HAP-1 (cell line): ENCODE results near the gene TAF15.

Experiments used
- DNase-seq, 2 experiments: peaks; one replicate each; pipeline ENCODE4 v3.0.0-alpha.2; 2016 to 2020; ENCODE audit warnings: low spot score in 2 of 2
- H3K27me3 ChIP-seq: fragments of 250-450 bp; sonication (Bioruptor Pico); 2 replicates; pipeline ENCODE4 v1.5.1; 2020; ENCODE audit warnings: low read depth, mild to moderate bottlenecking, moderate library complexity
- H3K36me3 ChIP-seq: fragments of 250-450 bp; sonication (Bioruptor Pico); replicated peaks from 2 replicates; pipeline ENCODE4 v1.5.1; 2020; ENCODE audit warnings: mild to moderate bottlenecking
- H3K4me1 ChIP-seq: fragments of 250-450 bp; sonication (Bioruptor Pico); 2 replicates; pipeline ENCODE4 v1.5.1; 2020; ENCODE audit warnings: mild to moderate bottlenecking
- H3K4me3 ChIP-seq: fragments of 250-450 bp; sonication (Bioruptor Pico); 2 replicates; pipeline ENCODE4 v1.5.1; 2020; ENCODE audit warnings: mild to moderate bottlenecking, moderate library complexity
- H3K9me3 ChIP-seq: fragments of 250-450 bp; sonication (Bioruptor Pico); 2 replicates; pipeline ENCODE4 v1.5.1; 2020; ENCODE audit warnings: mild to moderate bottlenecking, moderate library complexity
- in situ Hi-C: fragments of 300-500 bp; cut with MboI; formaldehyde crosslinking; loops from 3 replicates; pipeline ENCODE4 v1.14.3; 2020; ENCODE audit warnings: low sequenced_read_pairs, inconsistent platforms, mixed read lengths

Gene TAF15

GRCh38 chr17:35795871-35796265 lies 13.4 kb upstream of the TAF15 start:
- Histone ChIP-seq H3K36me3 (no peaks in the 10 kb centered on the region), H3K4me3 (peak overlapping the region; percentile 26), H3K27me3 (peaks cover 32% of the 10 kb centered on the region)

DNA sequence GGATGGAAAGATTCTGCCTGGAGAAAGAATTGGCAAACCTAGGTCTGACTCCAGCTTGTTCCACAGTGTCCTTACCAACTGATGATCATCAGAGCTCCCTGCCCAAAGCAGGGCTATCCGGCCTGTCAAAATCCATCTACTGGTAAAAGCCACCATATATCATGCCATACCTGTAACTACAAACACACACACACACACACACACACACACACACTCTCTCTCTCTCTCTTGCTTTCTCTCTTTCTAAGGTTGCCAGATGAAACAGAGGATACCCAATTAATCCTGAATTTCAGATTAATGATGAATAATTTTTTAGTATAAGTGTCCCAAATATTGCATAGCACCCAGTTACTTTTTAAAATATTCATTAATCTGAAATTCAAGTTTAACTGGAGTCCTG lies 12.3 kb upstream of the TAF15 start:
- Histone ChIP-seq H3K4me3 (no peak overlapping the region), H3K36me3 (no peaks in the 10 kb centered on the region), H3K9me3 (no peaks in the 10 kb centered on the region), H3K27me3 (peaks cover 32% of the 10 kb centered on the region), H3K4me1 (no peaks in the 10 kb centered on the region)
- DNase-seq = no peak
- in situ Hi-C loops = no loop called here

More at GRCh38 chr17:35795871-35796265, 13.4 kb upstream of the TAF15 start:
- in situ Hi-C loops = no loop called here
- DNase-seq = no peak
- H3K4me1 ChIP-seq = no peaks in the 10 kb centered on the region
- H3K9me3 ChIP-seq = no peaks in the 10 kb centered on the region

GRCh38 chr17:35797370-35797769 lies 11.9 kb upstream of the TAF15 start:
- no peaks in the 10 kb centered on the region for H3K36me3 ChIP-seq
- in situ Hi-C loops = no loop called here

DNA sequence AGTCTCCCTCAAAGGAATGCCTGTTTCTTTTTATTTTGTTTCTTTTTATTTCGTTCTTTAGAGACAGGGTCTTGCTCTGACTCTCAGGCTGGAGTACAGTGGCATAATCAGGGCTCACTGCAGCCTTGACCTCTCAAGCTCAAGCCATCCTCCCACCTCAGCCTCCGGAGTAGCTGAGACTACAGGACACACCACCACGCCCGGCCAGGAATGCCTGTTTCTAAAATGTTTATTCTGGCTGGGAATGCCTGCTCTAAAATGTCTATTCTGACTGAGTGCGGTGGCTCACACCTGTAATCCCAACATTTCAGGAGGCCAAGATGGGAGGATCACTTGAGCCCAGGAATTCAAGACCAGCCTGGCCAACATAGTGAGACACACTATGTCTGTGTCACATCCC lies 11.4 kb upstream of the TAF15 start:
- in situ Hi-C loops = no loop called here
- Histone ChIP-seq H3K27me3 (peaks cover 23% of the 10 kb centered on the region), H3K4me1 (no peaks in the 10 kb centered on the region), H3K36me3 (no peaks in the 10 kb centered on the region), H3K4me3 (no peak overlapping the region), H3K9me3 (no peaks in the 10 kb centered on the region)
- DNase-seq = no peak

More at GRCh38 chr17:35797370-35797769, 11.9 kb upstream of the TAF15 start:
- Histone ChIP-seq H3K4me3 (no peak overlapping the region), H3K4me1 (no peaks in the 10 kb centered on the region), H3K27me3 (peaks cover 29% of the 10 kb centered on the region), H3K9me3 (no peaks in the 10 kb centered on the region)
- no peak for DNase-seq

- no peak for DNase-seq
- Histone ChIP-seq H3K36me3 (no peaks in the 10 kb centered on the region), H3K4me3 (no peak overlapping the region), H3K4me1 (no peaks in the 10 kb centered on the region; the same call in 1 of the 2 replicates), H3K9me3 (no peaks in the 10 kb centered on the region), H3K27me3 (peaks cover 20% of the 10 kb centered on the region)
- in situ Hi-C loops = no loop called here
Measured at GRCh38 chr17:35799942-35800341, 9.3 kb upstream of the TAF15 start.

DNA sequence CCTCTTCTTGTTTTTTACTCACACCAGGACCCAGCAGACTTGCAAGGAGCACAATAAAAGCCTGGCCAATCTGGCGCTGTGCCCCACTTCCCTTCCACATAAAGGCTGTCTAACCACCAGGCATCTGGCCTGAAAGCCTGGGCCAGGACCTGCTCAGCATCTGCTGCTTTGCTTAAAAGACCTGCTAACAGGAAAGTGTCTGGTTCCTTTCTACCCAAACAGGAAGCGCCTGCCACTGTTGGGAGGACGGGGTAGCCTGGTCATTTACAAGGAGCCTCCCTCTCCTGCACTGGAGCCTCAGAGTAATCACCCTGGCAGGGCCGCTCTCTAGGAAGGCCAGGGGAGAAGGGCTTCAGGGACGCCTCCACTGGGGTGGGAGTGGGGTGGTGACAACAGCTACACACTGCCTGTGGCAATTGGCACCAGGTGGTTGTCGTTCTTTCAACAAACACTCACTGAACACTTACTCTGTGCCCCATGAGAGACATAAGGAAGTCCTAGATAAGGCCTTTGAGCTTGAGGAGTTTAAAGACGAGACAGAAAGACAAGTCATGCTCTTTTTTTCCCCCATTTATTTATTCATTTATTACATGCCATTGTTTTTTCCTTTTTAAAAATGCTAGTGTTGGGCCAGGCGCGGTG lies 7.6 kb upstream of the TAF15 start:
- no peak overlapping the region for H3K4me3 ChIP-seq
- no peaks in the 10 kb centered on the region for H3K9me3 ChIP-seq
- in situ Hi-C loops = no loop called here
- H3K4me1 ChIP-seq = no peaks in the 10 kb centered on the region; the same call in 1 of the 2 replicates
- DNase-seq = no peak
- no peaks in the 10 kb centered on the region for H3K36me3 ChIP-seq
- H3K27me3 ChIP-seq = peaks cover 11% of the 10 kb centered on the region

- Histone ChIP-seq H3K4me1 (peaks cover 8% of the 10 kb centered on the region), H3K4me3 (no peak overlapping the region), H3K9me3 (no peaks in the 10 kb centered on the region), H3K27me3 (no peaks in the 10 kb centered on the region; the same call in 1 of the 2 replicates), H3K36me3 (no peaks in the 10 kb centered on the region)
- peak; percentile 59 to 93 for DNase-seq
- in situ Hi-C loops = loop anchor here (5.0 kb wide), 1 partner anchor 42 kb away; the partner anchor contains the start of gene C17orf50
Measured at GRCh38 chr17:35804658-35805192, 4.6 kb upstream of the TAF15 start.

DNA sequence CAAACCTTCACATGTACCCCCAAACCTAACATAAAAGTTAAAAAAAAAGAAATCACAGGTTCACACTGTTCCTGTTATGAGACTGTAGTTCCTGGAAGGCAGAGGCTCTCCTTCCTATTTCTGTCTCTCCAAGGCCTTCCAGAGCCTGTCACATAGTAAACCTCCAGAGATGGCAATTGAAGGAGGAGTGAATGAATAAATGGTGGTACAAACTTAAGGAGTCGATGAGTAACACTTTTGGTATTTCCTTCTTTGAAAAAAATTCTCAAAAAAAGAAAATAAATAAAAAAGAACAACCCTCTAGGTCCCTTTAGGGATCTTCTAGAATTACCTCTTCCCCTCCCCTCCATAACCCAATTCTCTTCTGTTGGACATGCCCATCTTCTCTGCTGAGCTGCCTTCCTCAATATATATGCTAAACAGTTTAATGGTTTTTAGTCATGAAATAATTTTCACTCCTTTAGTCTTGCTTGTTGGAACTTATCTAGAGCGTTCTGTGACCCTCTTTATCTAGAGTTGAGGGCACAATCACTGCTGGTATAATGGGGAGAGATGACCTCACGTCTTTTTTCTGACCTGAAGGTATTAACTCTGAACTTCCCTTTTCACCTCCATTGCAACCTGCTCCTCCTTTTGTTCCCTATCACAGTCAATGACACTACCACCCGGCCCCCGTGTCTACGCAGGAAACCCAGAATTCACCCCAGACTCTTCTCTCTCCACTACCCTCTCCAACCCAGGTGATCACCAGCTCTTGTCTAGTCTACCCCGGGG lies 1.7 kb upstream of the TAF15 start:
- Histone ChIP-seq H3K9me3 (no peaks in the 10 kb centered on the region), H3K4me1 (peaks cover 15% of the 10 kb centered on the region), H3K4me3 (no peak overlapping the region), H3K36me3 (no peaks in the 10 kb centered on the region), H3K27me3 (no peaks in the 10 kb centered on the region)
- DNase-seq = no peak
- in situ Hi-C loops = loop anchor here (5.0 kb wide), 1 partner anchor 45 kb away; the partner anchor contains the start of gene C17orf50

DNA sequence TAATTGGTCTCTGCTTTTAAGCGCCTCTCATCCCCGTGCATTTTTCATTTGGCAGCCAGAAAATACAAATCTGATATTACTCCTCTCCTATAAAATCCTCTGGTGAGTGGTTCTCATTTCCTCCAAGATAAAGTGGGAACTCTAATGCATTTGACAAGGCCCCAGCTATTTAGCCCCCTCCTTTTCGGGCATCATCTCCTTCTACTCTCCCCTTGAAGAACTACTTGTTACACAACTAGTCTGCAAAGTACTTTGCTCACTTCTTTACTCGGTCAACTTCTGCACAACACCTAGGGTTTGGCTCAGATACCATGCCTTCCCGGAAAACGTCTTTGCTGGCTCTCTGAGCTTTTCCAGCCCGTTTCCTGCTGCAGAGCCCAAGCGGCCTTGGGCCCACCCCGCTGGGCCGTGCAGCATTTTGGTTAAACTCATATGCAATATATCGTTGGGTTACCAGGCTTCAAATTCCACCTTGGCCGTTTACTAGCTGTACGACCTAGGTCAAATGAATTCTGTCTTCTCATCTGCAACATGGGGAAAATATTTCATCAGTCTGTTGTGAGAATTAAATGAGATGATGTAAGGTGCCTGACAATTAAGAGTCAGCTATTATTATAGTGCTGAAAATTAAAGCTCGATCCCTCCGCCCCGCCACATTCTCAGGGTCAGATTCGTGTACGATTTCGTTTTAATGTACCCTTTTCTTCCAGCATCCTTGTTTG lies 883 bp upstream of the TAF15 start:
- Histone ChIP-seq H3K4me3 (peak overlapping the region; percentile 99), H3K4me1 (peaks cover 17% of the 10 kb centered on the region), H3K9me3 (no peaks in the 10 kb centered on the region), H3K27me3 (no peaks in the 10 kb centered on the region), H3K36me3 (no peaks in the 10 kb centered on the region)
- in situ Hi-C loops = loop anchor here (5.0 kb wide), 1 partner anchor 46 kb away; the partner anchor contains the start of gene C17orf50
- no peak for DNase-seq

GRCh38 chr17:35809855-35810461 lies 674 bp downstream of the TAF15 start:
- Histone ChIP-seq H3K9me3 (no peaks in the 10 kb centered on the region), H3K36me3 (no peaks in the 10 kb centered on the region), H3K4me3 (peak overlapping the region; percentile 99), H3K27me3 (no peaks in the 10 kb centered on the region), H3K4me1 (peaks cover 24% of the 10 kb centered on the region)
- no peak for DNase-seq
- in situ Hi-C loops = loop anchor here (5.0 kb wide), 1 partner anchor 48 kb away; the partner anchor contains the start of gene C17orf50

GRCh38 chr17:35811759-35812158 lies 2.5 kb downstream of the TAF15 start:
- in situ Hi-C loops = no loop called here
- no peak for DNase-seq
- H3K4me3 ChIP-seq = no peak overlapping the region; the same call in 1 of the 2 replicates
- peaks cover 7% of the 10 kb centered on the region for H3K36me3 ChIP-seq
- no peaks in the 10 kb centered on the region for H3K27me3 ChIP-seq
- peaks cover 31% of the 10 kb centered on the region for H3K4me1 ChIP-seq
- no peaks in the 10 kb centered on the region for H3K9me3 ChIP-seq

- no peak for DNase-seq
- Histone ChIP-seq H3K36me3 (peaks cover 11% of the 10 kb centered on the region), H3K9me3 (no peaks in the 10 kb centered on the region), H3K4me3 (no peak overlapping the region), H3K27me3 (no peaks in the 10 kb centered on the region), H3K4me1 (peaks cover 31% of the 10 kb centered on the region)
- in situ Hi-C loops = no loop called here
Measured at GRCh38 chr17:35812456-35812855, 3.2 kb downstream of the TAF15 start.

DNA sequence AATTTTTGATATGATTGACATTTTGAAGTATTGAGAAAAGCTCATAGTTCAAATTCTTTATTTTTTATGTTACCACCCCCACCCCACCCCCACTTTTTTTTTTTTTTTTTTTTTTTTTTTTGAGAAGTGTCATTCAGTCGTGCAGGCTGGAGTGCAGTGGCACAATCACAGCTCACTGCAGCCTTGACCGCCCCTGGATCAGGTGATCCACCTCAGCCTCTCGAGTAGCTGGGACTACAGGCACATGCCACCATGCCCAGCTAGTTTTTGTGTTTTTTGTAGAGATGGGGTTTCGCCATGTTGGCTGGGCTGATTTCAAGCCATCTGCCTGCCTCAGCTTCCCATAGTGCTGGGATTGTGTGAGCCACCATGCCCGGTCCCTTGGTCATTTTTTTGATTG lies 7.4 kb downstream of the TAF15 start:
- Histone ChIP-seq H3K36me3 (peaks cover 53% of the 10 kb centered on the region), H3K4me3 (no peak overlapping the region), H3K27me3 (no peaks in the 10 kb centered on the region), H3K9me3 (no peaks in the 10 kb centered on the region), H3K4me1 (peaks cover 20% of the 10 kb centered on the region)
- in situ Hi-C loops = no loop called here
- no peak for DNase-seq
